Parathyroid adenoma (tissue), 2 donors: ENCODE data around the gene DDAH1.

Experiments
- H2AFZ ChIP-seq: fragments of 300-600 bp; sonication (generic); one replicate; pipeline ENCODE4 v1.7.0; 2017; ENCODE audit warnings: antibody characterized with exemption, mild to moderate bottlenecking
- H3K27ac ChIP-seq: fragments of 300-600 bp; sonication (generic); one replicate; pipeline ENCODE4 v1.7.0; 2017
- H3K27me3 ChIP-seq: fragments of 300-600 bp; sonication (generic); one replicate; pipeline ENCODE4 v1.7.0; 2017; ENCODE audit warnings: low read length; ENCODE audit not compliant: control insufficient read depth, insufficient read depth
- H3K36me3 ChIP-seq: fragments of 300-600 bp; sonication (generic); one replicate; pipeline ENCODE4 v1.7.0; 2017; ENCODE audit warnings: low read length; ENCODE audit not compliant: control insufficient read depth, insufficient read depth
- H3K4me1 ChIP-seq: fragments of 300-600 bp; sonication (generic); one replicate; pipeline ENCODE4 v1.7.0; 2017; ENCODE audit warnings: control low read depth
- H3K4me2 ChIP-seq: fragments of 300-600 bp; sonication (generic); one replicate; pipeline ENCODE4 v1.7.0; 2017; ENCODE audit warnings: low read length
- H3K4me3 ChIP-seq: fragments of 300-600 bp; sonication (generic); one replicate; pipeline ENCODE4 v1.7.0; 2017; ENCODE audit warnings: low read depth, low read length
- H3K79me2 ChIP-seq: fragments of 300-600 bp; sonication (generic); one replicate; pipeline ENCODE4 v1.7.0; 2017; ENCODE audit warnings: control low read depth
- H3K9ac ChIP-seq: fragments of 300-600 bp; sonication (generic); one replicate; pipeline ENCODE4 v1.7.0; 2017; ENCODE audit warnings: mild to moderate bottlenecking
- H3K9me3 ChIP-seq: fragments of 300-600 bp; sonication (generic); one replicate; pipeline ENCODE4 v1.7.0; 2017; ENCODE audit warnings: low read length; ENCODE audit not compliant: control insufficient read depth
- TF ChIP-seq, protein P1 (sequence below): fragments of 300-600 bp; sonication (generic); IDR thresholded peaks from one replicate; pipeline ENCODE4 v1.7.0; 2017; ENCODE audit warnings: antibody characterized with exemption, mild to moderate bottlenecking
- donor health status: primary hyperparathyroidism.

Gene DDAH1

DNA sequence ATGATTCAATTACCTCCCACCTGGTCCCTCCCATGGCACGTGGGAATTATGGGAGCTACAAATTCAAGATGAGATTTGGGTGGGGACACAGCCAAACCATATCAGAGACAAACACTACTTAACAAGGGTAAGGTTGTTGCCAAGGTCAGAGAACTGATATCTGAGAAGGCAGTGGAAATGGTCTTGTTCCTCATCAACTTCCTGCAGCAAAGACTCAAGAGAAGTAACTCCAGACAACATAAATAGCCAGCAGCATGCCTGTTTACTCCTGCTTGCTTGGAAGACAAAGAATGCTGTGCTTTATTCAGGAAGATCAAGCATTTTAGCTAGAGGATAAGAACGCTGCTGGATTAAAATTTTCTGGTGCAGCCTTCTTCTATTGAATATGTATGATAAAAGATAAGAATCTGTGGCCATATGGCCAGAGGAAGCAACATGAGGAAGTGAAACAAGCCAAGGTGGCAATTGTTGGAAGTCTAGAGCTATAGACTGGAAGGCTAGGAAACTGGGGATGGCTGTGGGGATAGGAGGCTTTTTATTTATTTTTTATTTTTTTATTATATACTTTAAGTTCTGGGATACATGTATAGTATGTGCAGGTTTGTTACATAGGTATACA, 36.4 kb downstream of the DDAH1 start:
- Histone ChIP-seq H2AFZ (no peak overlapping the region), H3K27me3 (no peaks in the 10 kb centered on the region), H3K4me3 (no peak overlapping the region), H3K4me1 (peaks cover 4% of the 10 kb centered on the region), H3K27ac (no peak overlapping the region), H3K4me2 (no peak overlapping the region), H3K36me3 (no peaks in the 10 kb centered on the region), H3K9ac (no peak overlapping the region), H3K9me3 (no peaks in the 10 kb centered on the region), H3K79me2 (no peaks in the 10 kb centered on the region)
- TF ChIP-seq, protein P1, sequence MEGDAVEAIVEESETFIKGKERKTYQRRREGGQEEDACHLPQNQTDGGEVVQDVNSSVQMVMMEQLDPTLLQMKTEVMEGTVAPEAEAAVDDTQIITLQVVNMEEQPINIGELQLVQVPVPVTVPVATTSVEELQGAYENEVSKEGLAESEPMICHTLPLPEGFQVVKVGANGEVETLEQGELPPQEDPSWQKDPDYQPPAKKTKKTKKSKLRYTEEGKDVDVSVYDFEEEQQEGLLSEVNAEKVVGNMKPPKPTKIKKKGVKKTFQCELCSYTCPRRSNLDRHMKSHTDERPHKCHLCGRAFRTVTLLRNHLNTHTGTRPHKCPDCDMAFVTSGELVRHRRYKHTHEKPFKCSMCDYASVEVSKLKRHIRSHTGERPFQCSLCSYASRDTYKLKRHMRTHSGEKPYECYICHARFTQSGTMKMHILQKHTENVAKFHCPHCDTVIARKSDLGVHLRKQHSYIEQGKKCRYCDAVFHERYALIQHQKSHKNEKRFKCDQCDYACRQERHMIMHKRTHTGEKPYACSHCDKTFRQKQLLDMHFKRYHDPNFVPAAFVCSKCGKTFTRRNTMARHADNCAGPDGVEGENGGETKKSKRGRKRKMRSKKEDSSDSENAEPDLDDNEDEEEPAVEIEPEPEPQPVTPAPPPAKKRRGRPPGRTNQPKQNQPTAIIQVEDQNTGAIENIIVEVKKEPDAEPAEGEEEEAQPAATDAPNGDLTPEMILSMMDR, result no peak

DNA sequence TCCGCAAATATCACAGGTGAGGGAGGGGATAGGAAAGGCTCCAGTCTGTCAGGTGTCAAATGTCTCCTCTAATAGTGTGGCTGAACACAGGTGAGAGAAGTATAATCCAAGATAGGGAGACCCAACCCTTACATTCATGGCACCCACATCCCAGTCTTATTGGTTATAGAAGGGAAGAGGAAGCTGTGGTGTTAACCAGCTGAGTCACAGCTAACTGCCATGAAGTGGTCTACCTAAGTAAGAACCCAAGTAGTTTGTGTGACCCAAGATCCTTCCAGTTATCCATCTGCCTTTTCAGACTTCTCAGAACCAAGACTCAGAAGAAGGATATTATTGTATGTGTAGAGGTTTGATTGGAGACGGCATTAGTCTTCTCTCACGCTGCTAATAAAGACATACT, 37.1 kb downstream of the DDAH1 start:
- TF ChIP-seq, protein P1, result no peak
- H3K79me2 ChIP-seq, result no peaks in the 10 kb centered on the region
- no peak overlapping the region for H3K4me3 ChIP-seq
- H3K4me2 ChIP-seq, result no peak overlapping the region
- H3K36me3 ChIP-seq, result no peaks in the 10 kb centered on the region
- no peak overlapping the region for H2AFZ ChIP-seq
- H3K9ac ChIP-seq, result no peak overlapping the region
- no peaks in the 10 kb centered on the region for H3K9me3 ChIP-seq
- no peak overlapping the region for H3K27ac ChIP-seq
- no peaks in the 10 kb centered on the region for H3K27me3 ChIP-seq
- H3K4me1 ChIP-seq, result peaks cover 4% of the 10 kb centered on the region

DNA sequence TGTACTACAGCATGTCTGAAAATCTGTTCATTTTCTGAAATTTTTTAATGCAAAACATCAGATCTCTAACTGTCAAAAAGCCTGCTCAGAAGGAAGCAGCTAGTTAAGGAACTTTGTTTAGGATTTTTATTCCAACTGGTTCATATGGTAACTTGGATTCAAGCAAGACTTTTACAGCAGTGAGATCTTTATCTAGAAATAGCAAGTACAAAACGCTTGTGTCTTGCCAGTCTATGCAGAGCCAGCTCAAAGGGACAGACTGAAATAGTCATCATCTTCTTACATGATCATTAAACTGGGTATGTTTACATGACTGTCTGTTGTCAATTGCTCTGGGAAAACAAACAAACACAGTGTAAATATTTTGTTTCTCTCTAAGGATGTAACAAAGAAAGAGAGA, 37.6 kb downstream of the DDAH1 start:
- H3K27ac ChIP-seq, result peak overlapping the region; percentile 19
- H3K9ac ChIP-seq, result no peak overlapping the region
- no peaks in the 10 kb centered on the region for H3K79me2 ChIP-seq
- no peak overlapping the region for H3K4me3 ChIP-seq
- H3K4me2 ChIP-seq, result peak overlapping the region; percentile 27
- H3K36me3 ChIP-seq, result no peaks in the 10 kb centered on the region
- TF ChIP-seq, protein P1, result no peak
- no peaks in the 10 kb centered on the region for H3K9me3 ChIP-seq
- H3K27me3 ChIP-seq, result no peaks in the 10 kb centered on the region
- H2AFZ ChIP-seq, result no peak overlapping the region
- peaks cover 4% of the 10 kb centered on the region for H3K4me1 ChIP-seq

DNA sequence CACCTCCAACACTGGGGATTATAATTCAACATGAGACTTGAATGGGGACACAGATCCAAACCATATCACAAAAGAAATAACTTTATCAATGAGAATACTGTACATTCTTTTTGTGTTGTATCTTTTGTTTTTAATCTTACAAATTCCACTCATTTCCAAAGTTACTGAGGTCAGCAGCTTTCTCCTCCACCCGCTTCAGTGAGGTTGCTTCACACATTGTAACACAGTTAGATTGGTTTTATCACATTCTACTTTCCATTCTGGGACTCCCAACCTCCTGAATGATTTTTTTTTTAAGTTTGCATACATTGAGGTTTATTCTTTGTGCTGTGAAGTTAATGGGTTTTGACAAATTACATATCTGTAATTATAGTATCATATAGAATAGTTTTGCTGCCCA, 43.8 kb downstream of the DDAH1 start:
- TF ChIP-seq, protein P1, result no peak
- H3K4me2 ChIP-seq, result no peak overlapping the region
- H3K79me2 ChIP-seq, result no peaks in the 10 kb centered on the region

DNA sequence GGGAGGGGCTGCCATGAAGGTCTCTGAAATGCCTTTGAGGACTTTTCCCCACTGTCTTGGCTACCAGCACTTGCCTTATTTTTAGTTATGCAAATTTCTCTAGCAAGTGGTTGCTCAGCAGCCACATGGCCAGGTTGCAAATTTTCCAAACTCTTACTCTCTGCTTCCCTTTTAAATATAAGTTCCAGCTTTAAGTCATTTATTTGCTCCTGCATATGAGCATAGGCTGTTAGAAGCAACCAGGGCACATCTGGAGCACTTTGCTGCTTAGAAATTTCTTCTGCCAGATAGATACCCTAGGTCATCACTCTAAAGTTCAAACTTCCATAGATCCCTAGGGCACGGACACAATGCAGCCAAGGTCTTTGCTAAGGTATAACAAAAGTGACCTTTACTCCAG, 44.8 kb downstream of the DDAH1 start:
- Histone ChIP-seq H2AFZ (no peak overlapping the region), H3K4me2 (no peak overlapping the region), H3K4me3 (no peak overlapping the region), H3K4me1 (no peaks in the 10 kb centered on the region), H3K27ac (no peak overlapping the region), H3K27me3 (no peaks in the 10 kb centered on the region), H3K9me3 (no peaks in the 10 kb centered on the region), H3K36me3 (no peaks in the 10 kb centered on the region), H3K9ac (no peak overlapping the region), H3K79me2 (no peaks in the 10 kb centered on the region)
- TF ChIP-seq, protein P1, result no peak

More for the DNA sequence above, 43.8 kb downstream of the DDAH1 start:
- H3K36me3 ChIP-seq, result no peaks in the 10 kb centered on the region
- H3K4me1 ChIP-seq, result no peaks in the 10 kb centered on the region
- H2AFZ ChIP-seq, result no peak overlapping the region
- no peak overlapping the region for H3K27ac ChIP-seq
- no peaks in the 10 kb centered on the region for H3K9me3 ChIP-seq
- H3K27me3 ChIP-seq, result no peaks in the 10 kb centered on the region
- no peak overlapping the region for H3K9ac ChIP-seq
- H3K4me3 ChIP-seq, result no peak overlapping the region
